HepG2 (cell line): ENCODE data around the gene DNAI2. TPM values are rescaled to one million over a fixed set of nuclear protein-coding genes. Genes with fewer than 3 reads are reported as not detected.

Experiments
- ATAC-seq: fragments of 200-7000 bp; cut with Tn5 transposase; 3 replicates; pipeline ENCODE4 v1.9.1; 2020; ENCODE audit warnings: mild to moderate bottlenecking, moderate library complexity
- BruUV-seq: library from RNA; stranded (reverse); fragments of 400-500 nt; replicated peaks from 2 replicates; lab custom pipeline; 2021; lab: Mats Ljungman, UMichigan
- CTCF ChIA-PET: fragments of 300-600 bp; formaldehyde crosslinking; extraction: SDS; loops from one replicate; lab custom pipeline; 2021; ENCODE audit warnings: low total read pairs, inconsistent platforms, low intra/inter-chr PET ratio; lab: Yijun Ruan, JAX
- POLR2A ChIA-PET: fragments of 350-600 bp; sonication (Branson Sonifier 250); formaldehyde crosslinking; loops from one replicate; lab custom pipeline; 2020; ENCODE audit warnings: antibody characterized with exemption, inconsistent platforms; lab: Yijun Ruan, JAX
- DNase-seq: peaks from one replicate; pipeline ENCODE4 v3.0.0-alpha.2; 2015; ENCODE audit warnings: low spot score
- FAIRE-seq: peaks from 3 replicates; lab custom pipeline; 2011; peaks lifted over from hg19 to GRCh38; lab: Jason Lieb, UNC
- H2AFZ ChIP-seq: one replicate; pipeline ENCODE4 v1.6.1; 2011; ENCODE audit warnings: low read length, inconsistent platforms
- H3K27ac ChIP-seq: fragments of 300-600 bp; 3 replicates; pipeline ENCODE4 v1.8.0; 2011; ENCODE audit warnings: mixed run types, mild to moderate bottlenecking, mixed read lengths, low read length, inconsistent platforms; ENCODE audit not compliant: insufficient read depth; ENCODE audit errors: extremely low read length
- H3K27me3 ChIP-seq, 2 experiments: fragments of 200-600 bp in 1 of 2; 2 replicates in 1 of 2; 3 replicates in 1 of 2; pipeline versions ENCODE4 v1.6.0 to v1.8.0; 2011; ENCODE audit warnings: low read length in 2 of 2, mild to moderate bottlenecking in 2 of 2, moderate library complexity in 2 of 2, inconsistent platforms in 1 of 2; ENCODE audit not compliant: insufficient read depth in 2 of 2, control insufficient read depth in 1 of 2
- H3K36me3 ChIP-seq, 2 experiments: fragments of 200-600 bp in 1 of 2; replicated peaks in 1 of 2; 2 replicates in 1 of 2; 3 replicates in 1 of 2; pipeline versions ENCODE4 v1.5.1 to v1.8.0; 2011; ENCODE audit warnings: low read length in 2 of 2, inconsistent platforms in 1 of 2; ENCODE audit not compliant: insufficient read depth in 2 of 2, control insufficient read depth in 1 of 2
- H3K4me1 ChIP-seq: 2 replicates; pipeline ENCODE4 v1.5.1; 2012; ENCODE audit warnings: low read length, inconsistent platforms; ENCODE audit not compliant: insufficient read depth
- H3K4me2 ChIP-seq: 2 replicates; pipeline ENCODE4 v1.6.0; 2011; ENCODE audit warnings: low read depth, low read length, inconsistent platforms
- H3K4me3 ChIP-seq, 3 experiments: fragments of 200-600 bp in 1 of 3; sonication (generic), shearing (Covaris generic) in 1 of 3; replicated peaks in 1 of 3; 2 replicates each; pipeline ENCODE4 v1.5.1; 2011 to 2016; ENCODE audit warnings: low read length in 3 of 3, inconsistent platforms in 2 of 3, low read depth in 2 of 3, mild to moderate bottlenecking in 2 of 3, control low read depth in 1 of 3, mixed read lengths in 1 of 3; ENCODE audit not compliant: insufficient read depth in 1 of 3
- H3K79me2 ChIP-seq: one replicate; pipeline ENCODE4 v1.6.1; 2011; ENCODE audit warnings: low read length, inconsistent platforms; ENCODE audit not compliant: insufficient read depth
- H3K9ac ChIP-seq: 2 replicates; pipeline ENCODE4 v1.6.0; 2011; ENCODE audit warnings: mild to moderate bottlenecking, low read depth, low read length, inconsistent platforms; ENCODE audit not compliant: insufficient read depth
- H3K9me3 ChIP-seq: 2 replicates; pipeline ENCODE4 v1.5.1; 2012; ENCODE audit warnings: mild to moderate bottlenecking, low read length
- H4K20me1 ChIP-seq: 2 replicates; pipeline ENCODE4 v1.6.0; 2011; ENCODE audit warnings: inconsistent platforms, mild to moderate bottlenecking, low read length, moderate library complexity; ENCODE audit not compliant: insufficient read depth
- ARNT2 ChIP-seq: sonication (generic); formaldehyde crosslinking; IDR thresholded peaks from 2 replicates; pipeline ENCODE4 v1.8.0; 2022; ENCODE audit warnings: mild to moderate bottlenecking, low read depth, missing genetic modification reagents, moderate library complexity
- LCORL ChIP-seq, 2 experiments: fragments of 450-650 bp in 1 of 2; sonication (generic) in 1 of 2; formaldehyde crosslinking in 1 of 2; IDR thresholded peaks; 2 replicates each; pipeline versions ENCODE4 v1.5.0 to v1.6.1; 2017 to 2020; ENCODE audit warnings: antibody characterized with exemption in 1 of 2, missing genetic modification reagents in 1 of 2
- NFYB ChIP-seq: sonication (generic); formaldehyde crosslinking; IDR thresholded peaks from 2 replicates; pipeline ENCODE4 v1.4.0; 2020; ENCODE audit warnings: missing genetic modification reagents
- NKX3-1 ChIP-seq: sonication (generic); formaldehyde crosslinking; IDR thresholded peaks from 2 replicates; pipeline ENCODE4 v1.5.0; 2020; ENCODE audit warnings: missing genetic modification reagents
- REL ChIP-seq: sonication (generic); formaldehyde crosslinking; conservative IDR thresholded peaks from 2 replicates; pipeline ENCODE4 v1.8.0; 2022; ENCODE audit warnings: mild to moderate bottlenecking, missing genetic modification reagents, moderate library complexity
- RFXAP ChIP-seq: sonication (generic); formaldehyde crosslinking; IDR thresholded peaks from 2 replicates; pipeline ENCODE4 v1.4.0; 2020; ENCODE audit warnings: missing genetic modification reagents, borderline replicate concordance
- SUZ12 ChIP-seq: fragments of 150-350 bp; IDR thresholded peaks from 2 replicates; pipeline ENCODE4 v1.6.1; 2014; ENCODE audit warnings: low read depth, low read length
- ZBTB7B ChIP-seq: sonication (generic); formaldehyde crosslinking; IDR thresholded peaks from 2 replicates; pipeline ENCODE4 v1.4.0; 2020; ENCODE audit warnings: missing genetic modification reagents
- ZNF513 ChIP-seq: sonication (generic); formaldehyde crosslinking; conservative IDR thresholded peaks from 2 replicates; pipeline ENCODE4 v1.5.0; 2020; ENCODE audit warnings: missing genetic modification reagents
- ZNF550 ChIP-seq: sonication (generic); formaldehyde crosslinking; IDR thresholded peaks from 2 replicates; pipeline ENCODE4 v1.4.0; 2020; ENCODE audit warnings: mild to moderate bottlenecking, missing genetic modification reagents, borderline replicate concordance
- ZNF598 ChIP-seq: sonication (generic); formaldehyde crosslinking; IDR thresholded peaks from 2 replicates; pipeline ENCODE4 v1.5.1; 2020; ENCODE audit warnings: mild to moderate bottlenecking, missing genetic modification reagents, borderline replicate concordance
- WGBS: methylation state at CpG from one replicate; pipeline ENCODE4 v1.1.6; 2017; ENCODE audit warnings: low lambda C conversion rate; 5-methylcytosine and 5-hydroxymethylcytosine counted together
- in situ Hi-C: cut with HindIII; loops from 2 replicates; pipeline ENCODE4 v1.10.0; 2017; ENCODE audit warnings: low pct_unique_long_range_greater_than_20kb; ENCODE audit not compliant: extremely low pct_ligation_motif_present
- intact Hi-C: fragments of 100-400 bp; cut with micrococcal nuclease; formaldehyde crosslinking; loops from one replicate; pipeline ENCODE4 v1.10.0; 2022; ENCODE audit not compliant: unreplicated experiment
- polyA plus RNA-seq, 8 experiments: library from polyadenylated mRNA; depleted of rRNA in 3 of 8; stranded (reverse) in 7 of 8; unstranded in 1 of 8; fragments of >200 nt; fragmentation: Illumina TruSeq in 4 of 8; extraction: Trizol in 4 of 8; gene quantifications; 2 replicates each; pipeline versions ENCODE4 v1.2.1 to v1.2.3, GENCODE V29; 2011 to 2016; ENCODE audit warnings: low read depth in 4 of 8, missing spikeins in 1 of 8, mixed read lengths in 1 of 8; ENCODE audit not compliant: insufficient read depth in 1 of 8
- total RNA-seq, 5 experiments: library from RNA; depleted of rRNA; stranded (reverse); fragments of >200 nt; fragmentation: Illumina TruSeq; extraction: Trizol; gene quantifications; 2 replicates each; pipeline ENCODE4 v1.2.3, GENCODE V29; 2016; ENCODE audit warnings: low read depth in 1 of 5

The DNAI2 gene
- total and polyA plus RNA-seq, 2 of the 13 experiments (the other 11 are each of a cell fraction or from before 2014, with no cell fraction given) = not detected

- no peak for TF ChIP-seq RFXAP (CRISPR knock-in tag)
- TF ChIP-seq ZNF513 (CRISPR knock-in tag) = no peak
- TF ChIP-seq LCORL (IDR thresholded peaks at IDR 0.05) = no peak
- TF ChIP-seq LCORL (CRISPR knock-in tag; IDR thresholded peaks at IDR 0.05) = no peak
- no peak for TF ChIP-seq ZNF550 (CRISPR knock-in tag)
- no peak for TF ChIP-seq SUZ12
- TF ChIP-seq NFYB (CRISPR knock-in tag) = no peak
Measured at GRCh38 chr17:74257311-74257710, 16.7 kb upstream of the DNAI2 start (continued).

GRCh38 chr17:74259667-74260524 is 14.1 kb upstream of the DNAI2 start:
- DNase-seq (no peak), ATAC-seq (peak; percentile 47; the same call in 2 of the 3 replicates), FAIRE-seq (no peak)
- H3K4me3 ChIP-seq = no peak overlapping the region
- H3K79me2 ChIP-seq = no peaks in the 10 kb centered on the region
- no peak overlapping the region for H3K4me2 ChIP-seq
- ChIA-PET POLR2A (no interaction called here), CTCF (no interaction called here)
- 52% methylated on average over 19 of the region's 21 CpGs for WGBS
- BruUV-seq = no TSS peak
- H3K9ac ChIP-seq = no peak overlapping the region
- H2AFZ ChIP-seq = no peak overlapping the region
- H3K4me1 ChIP-seq = no peaks in the 10 kb centered on the region
- intact Hi-C loops (no loop called here), in situ Hi-C loops (no loop called here)
- H3K27ac ChIP-seq = no peak overlapping the region
- no peaks in the 10 kb centered on the region; a peak in 1 of 5 replicates for H3K36me3 ChIP-seq
- no peak for TF ChIP-seq NKX3-1 (CRISPR knock-in tag)
- TF ChIP-seq ZNF598 (CRISPR knock-in tag) = no peak
- no peak for TF ChIP-seq ARNT2
- TF ChIP-seq ZBTB7B (CRISPR knock-in tag) = no peak
- TF ChIP-seq REL = no peak
- TF ChIP-seq, all 625 proteins: peak for 0
- Histone ChIP-seq H3K9me3 (no peaks in the 10 kb centered on the region), H4K20me1 (no peaks in the 10 kb centered on the region), H3K27me3 (peaks cover 3 to 13% of the 10 kb centered on the region in 2 experiments; a peak in 2 of 5 replicates)
